Vagina (tissue), 2 donors: ENCODE measurements around the gene RANBP17. TPM values are rescaled to one million over a fixed set of nuclear protein-coding genes. Genes with fewer than 3 reads are reported as not detected.

Experiments
- DNase-seq, 2 donors: peaks; one replicate each; pipeline ENCODE4 v3.0.0-alpha.2; 2017; ENCODE audit errors: extremely low spot score in 2 of 2
- H3K27ac ChIP-seq: fragments of 200-600 bp; sonication (generic); one replicate; pipeline ENCODE4 v1.5.1; 2019
- H3K27me3 ChIP-seq: fragments of 200-600 bp; sonication (generic); one replicate; pipeline ENCODE4 v1.5.1; 2019
- H3K36me3 ChIP-seq, 2 donors: fragments of 200-600 bp; sonication (generic); one replicate each; pipeline ENCODE4 v1.5.1; 2017 to 2019
- H3K4me1 ChIP-seq: fragments of 200-600 bp; sonication (generic); one replicate; pipeline ENCODE4 v1.5.1; 2019
- H3K4me3 ChIP-seq, 2 donors: fragments of 200-600 bp; sonication (generic); 1 replicate in 1 of 2; 2 replicates in 1 of 2; pipeline ENCODE4 v1.5.1; 2016 to 2019
- H3K9me3 ChIP-seq: fragments of 200-600 bp; sonication (generic); one replicate; pipeline ENCODE4 v1.5.1; 2019
- POLR2A ChIP-seq, 2 donors: fragments of 450-650 bp; IDR thresholded peaks; one replicate each; pipeline ENCODE4 v1.6.1; 2017; ENCODE audit warnings: antibody characterized with exemption in 2 of 2, mild to moderate bottlenecking in 2 of 2, moderate library complexity in 2 of 2
- POLR2AphosphoS5 ChIP-seq, 2 donors: sonication (generic); formaldehyde crosslinking; IDR thresholded peaks; one replicate each; pipeline ENCODE4 v1.9.0; 2017; ENCODE audit warnings: antibody characterized with exemption in 2 of 2, mild to moderate bottlenecking in 2 of 2, low read depth in 1 of 2; ENCODE audit not compliant: insufficient read depth in 1 of 2
- intact Hi-C: fragments of 100-400 bp; cut with DNase I; formaldehyde crosslinking; loops from one replicate; pipeline ENCODE4 v1.15.1; 2023
- total RNA-seq: library from RNA; depleted of rRNA; stranded (reverse); fragments of >200 nt; gene quantifications from one replicate; pipeline ENCODE4 v1.2.3, GENCODE V29; 2016
- TF ChIP-seq, protein P1 (sequence below), 3 experiments: fragments of 450-650 bp in 2 of 3; fragments of 200-600 bp in 1 of 3; sonication (generic) in 1 of 3; IDR thresholded peaks; one replicate each; pipeline ENCODE4 v1.5.1; 2017 to 2019; ENCODE audit warnings: antibody characterized with exemption in 3 of 3, mild to moderate bottlenecking in 2 of 3, moderate library complexity in 2 of 3

Gene RANBP17
- total RNA-seq, 1 donor from 2014 or later: 5.4 TPM

DNA sequence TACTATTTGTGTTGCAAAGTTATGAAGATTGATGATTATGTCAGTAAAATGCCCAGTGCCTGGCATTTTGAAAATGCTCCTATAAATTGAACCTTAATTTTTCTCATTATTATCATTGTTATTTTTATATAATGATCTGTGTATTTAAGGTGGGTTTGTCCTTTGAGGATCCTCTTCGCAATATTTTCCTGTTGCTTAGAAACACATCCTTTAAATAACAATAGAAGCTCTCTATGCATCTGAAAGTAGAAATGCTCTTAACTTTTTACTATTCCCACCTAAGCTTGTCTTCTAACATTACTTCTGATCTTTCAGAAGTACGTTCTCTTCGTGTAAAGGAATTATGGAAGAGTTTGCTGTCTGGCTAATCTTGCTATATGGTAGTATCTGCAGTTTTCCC lies 232.5 kb downstream of the RANBP17 start:
- Histone ChIP-seq H3K4me1 (no peaks in the 10 kb centered on the region), H3K27ac (no peak overlapping the region), H3K4me3 (no peak overlapping the region), H3K9me3 (no peaks in the 10 kb centered on the region), H3K36me3 (no peaks in the 10 kb centered on the region), H3K27me3 (no peaks in the 10 kb centered on the region)
- intact Hi-C loops: no loop called here
- DNase-seq: no peak
- no peak for TF ChIP-seq POLR2A (IDR thresholded peaks at IDR 0.05)
- TF ChIP-seq, protein P1, sequence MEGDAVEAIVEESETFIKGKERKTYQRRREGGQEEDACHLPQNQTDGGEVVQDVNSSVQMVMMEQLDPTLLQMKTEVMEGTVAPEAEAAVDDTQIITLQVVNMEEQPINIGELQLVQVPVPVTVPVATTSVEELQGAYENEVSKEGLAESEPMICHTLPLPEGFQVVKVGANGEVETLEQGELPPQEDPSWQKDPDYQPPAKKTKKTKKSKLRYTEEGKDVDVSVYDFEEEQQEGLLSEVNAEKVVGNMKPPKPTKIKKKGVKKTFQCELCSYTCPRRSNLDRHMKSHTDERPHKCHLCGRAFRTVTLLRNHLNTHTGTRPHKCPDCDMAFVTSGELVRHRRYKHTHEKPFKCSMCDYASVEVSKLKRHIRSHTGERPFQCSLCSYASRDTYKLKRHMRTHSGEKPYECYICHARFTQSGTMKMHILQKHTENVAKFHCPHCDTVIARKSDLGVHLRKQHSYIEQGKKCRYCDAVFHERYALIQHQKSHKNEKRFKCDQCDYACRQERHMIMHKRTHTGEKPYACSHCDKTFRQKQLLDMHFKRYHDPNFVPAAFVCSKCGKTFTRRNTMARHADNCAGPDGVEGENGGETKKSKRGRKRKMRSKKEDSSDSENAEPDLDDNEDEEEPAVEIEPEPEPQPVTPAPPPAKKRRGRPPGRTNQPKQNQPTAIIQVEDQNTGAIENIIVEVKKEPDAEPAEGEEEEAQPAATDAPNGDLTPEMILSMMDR (IDR thresholded peaks at IDR 0.05): no peak
- TF ChIP-seq POLR2AphosphoS5 (IDR thresholded peaks at IDR 0.05; ENCODE audit: insufficient read depth in 1 of 2, low read depth in 1 of 2): no peak

DNA sequence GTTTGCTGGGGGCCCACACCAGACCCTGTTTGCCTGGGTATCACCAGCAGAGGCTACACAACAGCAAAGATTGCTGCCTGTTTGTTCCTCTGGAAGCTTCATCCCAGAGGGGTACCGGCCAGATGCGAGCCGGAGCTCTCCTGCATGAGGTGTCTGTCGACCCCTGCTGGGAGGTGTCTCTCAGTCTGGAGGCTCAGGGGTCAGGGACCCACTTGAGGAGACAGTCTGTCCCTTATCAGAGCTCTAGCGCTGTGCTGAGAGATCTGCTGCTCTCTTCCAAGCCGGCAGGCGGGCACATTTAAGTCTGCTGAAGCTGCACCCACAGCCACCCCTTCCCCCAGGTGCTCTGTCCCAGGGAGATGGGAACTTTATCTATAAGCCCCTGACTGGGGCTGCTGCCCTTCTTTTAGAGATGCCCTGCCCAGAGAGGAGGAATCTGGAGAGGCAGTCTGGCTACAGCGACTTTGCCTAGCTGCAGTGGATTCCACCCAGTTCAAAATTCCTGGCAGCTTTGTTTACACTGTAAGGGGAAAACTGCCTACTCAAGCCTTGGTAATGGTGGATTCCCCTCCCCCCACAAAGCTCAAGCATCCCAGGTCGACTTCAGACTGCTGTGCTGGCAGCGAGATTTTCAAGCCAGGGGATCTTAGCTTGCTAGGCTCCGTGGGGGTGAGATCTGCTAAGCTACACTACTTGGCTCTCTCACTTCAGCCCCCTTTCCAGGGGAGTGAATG lies 241.2 kb downstream of the RANBP17 start:
- TF ChIP-seq POLR2AphosphoS5 (IDR thresholded peaks at IDR 0.05; ENCODE audit: insufficient read depth in 1 of 2, low read depth in 1 of 2): no peak
- TF ChIP-seq, protein P1 (IDR thresholded peaks at IDR 0.05): no peak
- no peak for TF ChIP-seq POLR2A (IDR thresholded peaks at IDR 0.05)
- no peaks in the 10 kb centered on the region for H3K9me3 ChIP-seq

GRCh38 chr5:171107669-171108068 lies 245.9 kb downstream of the RANBP17 start:
- intact Hi-C loops: no loop called here
- no peak overlapping the region for H3K27ac ChIP-seq
- H3K4me3 ChIP-seq: no peak overlapping the region
- no peaks in the 10 kb centered on the region for H3K4me1 ChIP-seq
- H3K9me3 ChIP-seq: no peaks in the 10 kb centered on the region
- DNase-seq: no peak
- TF ChIP-seq POLR2AphosphoS5 (IDR thresholded peaks at IDR 0.05; ENCODE audit: insufficient read depth in 1 of 2, low read depth in 1 of 2) (no peak), POLR2A (IDR thresholded peaks at IDR 0.05) (no peak)
- no peaks in the 10 kb centered on the region for H3K27me3 ChIP-seq
- H3K36me3 ChIP-seq: no peaks in the 10 kb centered on the region

More for the DNA sequence above, 241.2 kb downstream of the RANBP17 start:
- intact Hi-C loops: no loop called here
- Histone ChIP-seq H3K4me1 (no peaks in the 10 kb centered on the region), H3K27me3 (no peaks in the 10 kb centered on the region), H3K27ac (no peak overlapping the region), H3K4me3 (no peak overlapping the region), H3K36me3 (no peaks in the 10 kb centered on the region)
- no peak for DNase-seq

- Histone ChIP-seq H3K27me3 (no peaks in the 10 kb centered on the region), H3K9me3 (no peaks in the 10 kb centered on the region), H3K4me3 (no peak overlapping the region), H3K36me3 (no peaks in the 10 kb centered on the region), H3K27ac (no peak overlapping the region), H3K4me1 (no peaks in the 10 kb centered on the region)
- intact Hi-C loops: no loop called here
- no peak for DNase-seq
- TF ChIP-seq POLR2A (IDR thresholded peaks at IDR 0.05): no peak
Observed at GRCh38 chr5:171115519-171115918, 253.7 kb downstream of the RANBP17 start.

DNA sequence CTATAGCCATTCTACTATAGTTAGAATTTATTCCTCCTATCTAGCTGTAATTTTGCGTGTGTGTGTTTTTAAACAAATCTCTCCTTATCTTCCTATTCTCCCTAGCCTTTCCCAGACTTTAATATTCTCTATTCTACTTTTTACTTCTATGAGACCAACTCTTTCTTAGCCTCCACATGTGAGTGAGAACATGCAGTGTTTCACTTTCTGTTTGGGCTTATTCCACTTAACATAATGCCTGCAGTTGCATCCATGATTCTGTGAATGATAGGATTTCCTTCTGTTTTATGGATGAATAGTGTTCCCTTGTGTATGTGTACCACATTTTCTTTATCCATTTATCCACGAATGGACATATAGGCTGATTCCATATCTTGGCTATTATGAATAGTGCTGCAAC lies 254.9 kb downstream of the RANBP17 start:
- no peaks in the 10 kb centered on the region for H3K4me1 ChIP-seq
- no peak overlapping the region for H3K4me3 ChIP-seq

More for the DNA sequence above, 254.9 kb downstream of the RANBP17 start:
- H3K27ac ChIP-seq: no peak overlapping the region
- no peaks in the 10 kb centered on the region for H3K36me3 ChIP-seq
- intact Hi-C loops: no loop called here
- TF ChIP-seq POLR2A (IDR thresholded peaks at IDR 0.05): no peak
- TF ChIP-seq, protein P1 (IDR thresholded peaks at IDR 0.05): no peak
- TF ChIP-seq POLR2AphosphoS5 (IDR thresholded peaks at IDR 0.05; ENCODE audit: insufficient read depth in 1 of 2, low read depth in 1 of 2): no peak
- H3K27me3 ChIP-seq: no peaks in the 10 kb centered on the region
- H3K9me3 ChIP-seq: no peaks in the 10 kb centered on the region
- no peak for DNase-seq
